Measurements from ENCODE around the gene BLOC1S4.
"Not testable (repeated sequence)": the region's sequence is repeated elsewhere in the genome, so short reads cannot be mapped to it uniquely, and the experiment has no call there.

DNA sequence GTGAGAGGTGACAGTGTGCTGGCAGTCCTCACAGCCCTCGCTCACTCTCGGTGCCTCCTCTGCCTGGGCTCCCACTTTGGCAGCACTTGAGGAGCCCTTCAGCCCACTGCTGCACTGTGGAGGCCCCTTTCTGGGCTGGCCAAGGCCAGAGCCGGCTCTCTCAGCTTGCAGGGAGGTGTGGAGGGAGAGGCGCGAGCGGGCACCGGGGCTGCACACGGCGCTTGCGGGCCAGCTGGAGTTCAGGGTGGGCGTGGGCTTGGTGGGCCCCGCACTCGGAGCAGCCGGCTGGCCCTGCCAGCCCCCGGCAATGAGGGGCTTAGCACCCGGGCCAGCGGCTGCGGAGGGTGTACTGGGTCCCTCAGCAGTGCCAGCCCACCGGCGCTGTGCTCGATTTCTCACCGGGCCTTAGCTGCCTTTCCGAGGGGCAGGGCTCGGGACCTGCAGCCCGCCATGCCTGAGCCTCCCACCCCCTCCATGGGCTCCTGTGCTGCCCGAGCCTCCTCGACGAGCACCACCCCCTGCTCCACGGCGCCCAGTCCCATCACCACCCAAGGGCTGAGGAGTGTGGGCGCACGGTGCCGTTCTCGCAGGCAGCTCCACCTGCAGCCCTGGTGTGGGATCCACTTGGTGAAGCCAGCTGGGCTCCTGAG is 43.3 kb upstream of the BLOC1S4 start:
- TF ChIP-seq, protein P1, sequence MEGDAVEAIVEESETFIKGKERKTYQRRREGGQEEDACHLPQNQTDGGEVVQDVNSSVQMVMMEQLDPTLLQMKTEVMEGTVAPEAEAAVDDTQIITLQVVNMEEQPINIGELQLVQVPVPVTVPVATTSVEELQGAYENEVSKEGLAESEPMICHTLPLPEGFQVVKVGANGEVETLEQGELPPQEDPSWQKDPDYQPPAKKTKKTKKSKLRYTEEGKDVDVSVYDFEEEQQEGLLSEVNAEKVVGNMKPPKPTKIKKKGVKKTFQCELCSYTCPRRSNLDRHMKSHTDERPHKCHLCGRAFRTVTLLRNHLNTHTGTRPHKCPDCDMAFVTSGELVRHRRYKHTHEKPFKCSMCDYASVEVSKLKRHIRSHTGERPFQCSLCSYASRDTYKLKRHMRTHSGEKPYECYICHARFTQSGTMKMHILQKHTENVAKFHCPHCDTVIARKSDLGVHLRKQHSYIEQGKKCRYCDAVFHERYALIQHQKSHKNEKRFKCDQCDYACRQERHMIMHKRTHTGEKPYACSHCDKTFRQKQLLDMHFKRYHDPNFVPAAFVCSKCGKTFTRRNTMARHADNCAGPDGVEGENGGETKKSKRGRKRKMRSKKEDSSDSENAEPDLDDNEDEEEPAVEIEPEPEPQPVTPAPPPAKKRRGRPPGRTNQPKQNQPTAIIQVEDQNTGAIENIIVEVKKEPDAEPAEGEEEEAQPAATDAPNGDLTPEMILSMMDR (conservative IDR thresholded peaks at IDR 0.05; ENCODE audit: low read length): not testable (repeated sequence)
- not testable (repeated sequence) for TF ChIP-seq EZH2phosphoT487 (IDR thresholded peaks at IDR 0.05; ENCODE audit: borderline replicate concordance)

Data from Loucy (cell line).